GM12878 (cell line): ENCODE data around the gene MYH7. TPM values are rescaled to one million over a fixed set of nuclear protein-coding genes. Genes with fewer than 3 reads are reported as not detected.

ENCODE experiments used
- ATAC-seq: fragments of 200-7000 bp; cut with Tn5 transposase; 3 replicates; pipeline ENCODE4 v1.9.1; 2020; ENCODE audit warnings: mild to moderate bottlenecking, moderate library complexity
- BruUV-seq: library from RNA; stranded (reverse); fragments of 400-500 nt; replicated peaks from 2 replicates; lab custom pipeline; 2021; lab: Mats Ljungman, UMichigan
- CTCF ChIA-PET: fragments of 300-600 bp; sonication (Branson Sonifier 250); formaldehyde crosslinking; extraction: SDS; loops from one replicate; lab custom pipeline; 2021; ENCODE audit warnings: inconsistent platforms; lab: Yijun Ruan, JAX
- POLR2A ChIA-PET: fragments of 350-600 bp; formaldehyde crosslinking; extraction: SDS; loops from one replicate; lab custom pipeline; 2021; ENCODE audit warnings: inconsistent platforms; lab: Charles Lee
- RAD21 ChIA-PET: fragments of 300-600 bp; sonication (Branson Sonifier 250); formaldehyde crosslinking; loops from one replicate; lab custom pipeline; 2023; ENCODE audit warnings: antibody characterized with exemption; ENCODE audit not compliant: unreplicated experiment; lab: Charles Lee
- SMC1A ChIA-PET: fragments of 300-600 bp; sonication (Branson Sonifier 250); formaldehyde crosslinking; loops from one replicate; lab custom pipeline; 2023; ENCODE audit not compliant: unreplicated experiment, uncharacterized antibody; lab: Charles Lee
- DNase-seq: peaks from one replicate; pipeline ENCODE4 v3.0.0-alpha.2; 2011; ENCODE audit warnings: low read depth, low spot score
- FAIRE-seq: peaks from 3 replicates; lab custom pipeline; 2011; peaks lifted over from hg19 to GRCh38; lab: Jason Lieb, UNC
- H2AFZ ChIP-seq: 2 replicates; pipeline ENCODE4 v1.6.0; 2011; ENCODE audit warnings: low read depth, low read length, control low read depth; ENCODE audit not compliant: control insufficient read depth
- H3K27ac ChIP-seq: 2 replicates; pipeline ENCODE4 v1.5.1; 2011; ENCODE audit warnings: control low read depth; ENCODE audit not compliant: control insufficient read depth, insufficient read depth
- H3K27me3 ChIP-seq, 2 experiments: replicated peaks in 1 of 2; 2 replicates each; pipeline versions ENCODE4 v1.6.0 to v1.6.1; 2011; ENCODE audit warnings: low read length in 1 of 2; ENCODE audit not compliant: control insufficient read depth in 2 of 2, insufficient read depth in 2 of 2
- H3K36me3 ChIP-seq, 2 experiments: 2 replicates each; pipeline ENCODE4 v1.5.1; 2011; ENCODE audit warnings: low read length in 1 of 2; ENCODE audit not compliant: control insufficient read depth in 2 of 2, insufficient read depth in 2 of 2
- H3K4me1 ChIP-seq: 2 replicates; pipeline ENCODE4 v1.6.1; 2011; ENCODE audit warnings: mild to moderate bottlenecking, low read length, moderate library complexity, mixed read lengths; ENCODE audit not compliant: control insufficient read depth, insufficient read depth
- H3K4me2 ChIP-seq: 2 replicates; pipeline ENCODE4 v1.6.0; 2011; ENCODE audit warnings: control low read depth; ENCODE audit not compliant: control insufficient read depth, insufficient read depth
- H3K4me3 ChIP-seq: fragments of 200-600 bp; sonication (generic); 2 replicates; pipeline ENCODE4 v1.5.1; 2016
- H3K79me2 ChIP-seq: 2 replicates; pipeline ENCODE4 v1.6.0; 2011; ENCODE audit warnings: low read length; ENCODE audit not compliant: control insufficient read depth, insufficient read depth
- H3K9ac ChIP-seq: 2 replicates; pipeline ENCODE4 v1.8.0; 2011; ENCODE audit warnings: low read length, control low read depth, mixed read lengths; ENCODE audit not compliant: control insufficient read depth, insufficient read depth
- H3K9me3 ChIP-seq: replicated peaks from 3 replicates; pipeline ENCODE4 v1.5.1; 2011; ENCODE audit warnings: mild to moderate bottlenecking, low read length; ENCODE audit not compliant: control insufficient read depth, insufficient read depth
- H4K20me1 ChIP-seq: 2 replicates; pipeline ENCODE4 v1.6.0; 2011; ENCODE audit not compliant: control insufficient read depth, insufficient read depth
- ATF7 ChIP-seq: fragments of 450-650 bp; IDR thresholded peaks from 2 replicates; pipeline ENCODE4 v1.6.1; 2016; ENCODE audit warnings: low read depth, mild to moderate bottlenecking
- EED ChIP-seq: sonication (generic); IDR thresholded peaks from 2 replicates; pipeline ENCODE4 v1.6.1; 2016; ENCODE audit warnings: antibody characterized with exemption, low read depth
- FOXM1 ChIP-seq: IDR thresholded peaks from 2 replicates; pipeline ENCODE4 v1.6.1; 2012; ENCODE audit warnings: low read depth, mild to moderate bottlenecking, inconsistent platforms, low read length, moderate library complexity
- MYB ChIP-seq: fragments of 150-350 bp; IDR thresholded peaks from 2 replicates; pipeline ENCODE4 v1.6.1; 2014; ENCODE audit warnings: mild to moderate bottlenecking, low read depth, low read length, borderline replicate concordance
- RAD21 ChIP-seq: IDR thresholded peaks from 2 replicates; pipeline ENCODE4 v1.6.1; 2011; ENCODE audit warnings: mild to moderate bottlenecking, low read depth, low read length, moderate library complexity; ENCODE audit not compliant: insufficient read depth
- SMC3 ChIP-seq: IDR thresholded peaks from 2 replicates; pipeline ENCODE4 v1.6.1; 2011; ENCODE audit warnings: low read length, improper control_type of control experiment, borderline replicate concordance
- ZSCAN29 ChIP-seq: fragments of 450-650 bp; IDR thresholded peaks from 2 replicates; pipeline ENCODE4 v1.6.1; 2017; ENCODE audit warnings: mild to moderate bottlenecking, moderate library complexity
- WGBS: methylation state at CpG from one replicate; pipeline ENCODE4 v1.1.6; 2016; ENCODE audit warnings: low lambda C conversion rate; ENCODE audit not compliant: insufficient replicate concordance, insufficient coverage; ENCODE audit errors: missing lambda C conversion rate; 5-methylcytosine and 5-hydroxymethylcytosine counted together
- in situ Hi-C: fragments of 300-500 bp; cut with MboI; formaldehyde crosslinking; loops from 9 replicates; pipeline ENCODE4 v1.14.3; 2018; ENCODE audit warnings: mixed read lengths
- intact Hi-C: fragments of 100-400 bp; cut with micrococcal nuclease; formaldehyde crosslinking; loops from one replicate; pipeline ENCODE4 v1.14.2; 2022; ENCODE audit not compliant: unreplicated experiment
- polyA plus RNA-seq, 11 experiments: library from polyadenylated mRNA; depleted of rRNA in 4 of 11; unstranded in 6 of 11; stranded (reverse) in 5 of 11; fragments of >200 nt; fragmentation: Nextera tagmentation in 4 of 11; fragmentation: Illumina TruSeq in 1 of 11; extraction: Ambion mirVana in 4 of 11; extraction: Trizol in 1 of 11; gene quantifications; 1 replicate in 1 of 11; 2 replicates in 10 of 11; pipeline versions ENCODE4 v1.2.1 to v1.2.3, GENCODE V29; 2011 to 2016; ENCODE audit warnings: inconsistent platforms in 2 of 11, missing spikeins in 2 of 11, low read depth in 1 of 11
- total RNA-seq, 4 experiments: library from RNA; depleted of rRNA in 3 of 4; stranded (reverse); fragments of >200 nt in 3 of 4; fragmentation: Illumina TruSeq in 1 of 4; extraction: Trizol in 1 of 4; gene quantifications; 2 replicates each; pipeline versions ENCODE4 v1.2.1 to v1.2.3, GENCODE V29; 2013 to 2021
- TF ChIP-seq, protein P1 (sequence below): IDR thresholded peaks from 2 replicates; pipeline ENCODE4 v1.6.1; 2012; ENCODE audit warnings: low read depth, low read length, improper control_type of control experiment
- TF ChIP-seq, protein P2 (sequence below), 3 experiments: IDR thresholded peaks in 2 of 3; conservative IDR thresholded peaks in 1 of 3; 2 replicates each; pipeline ENCODE4 v1.5.1; 2011; ENCODE audit warnings: low read depth in 3 of 3, low read length in 3 of 3, mild to moderate bottlenecking in 3 of 3, control low read depth in 2 of 3, moderate library complexity in 2 of 3, inconsistent platforms in 1 of 3, mixed read lengths in 1 of 3; ENCODE audit not compliant: control insufficient read depth in 2 of 3, insufficient read depth in 1 of 3; ENCODE audit errors: extremely low read depth in 1 of 3

The MYH7 gene
- total and polyA plus RNA-seq, 10 of the 15 experiments (the other 5 are each of a cell fraction or from before 2014, with no cell fraction given), result 0.04 to 0.10 (median 0.05) TPM; not detected in 4

DNA sequence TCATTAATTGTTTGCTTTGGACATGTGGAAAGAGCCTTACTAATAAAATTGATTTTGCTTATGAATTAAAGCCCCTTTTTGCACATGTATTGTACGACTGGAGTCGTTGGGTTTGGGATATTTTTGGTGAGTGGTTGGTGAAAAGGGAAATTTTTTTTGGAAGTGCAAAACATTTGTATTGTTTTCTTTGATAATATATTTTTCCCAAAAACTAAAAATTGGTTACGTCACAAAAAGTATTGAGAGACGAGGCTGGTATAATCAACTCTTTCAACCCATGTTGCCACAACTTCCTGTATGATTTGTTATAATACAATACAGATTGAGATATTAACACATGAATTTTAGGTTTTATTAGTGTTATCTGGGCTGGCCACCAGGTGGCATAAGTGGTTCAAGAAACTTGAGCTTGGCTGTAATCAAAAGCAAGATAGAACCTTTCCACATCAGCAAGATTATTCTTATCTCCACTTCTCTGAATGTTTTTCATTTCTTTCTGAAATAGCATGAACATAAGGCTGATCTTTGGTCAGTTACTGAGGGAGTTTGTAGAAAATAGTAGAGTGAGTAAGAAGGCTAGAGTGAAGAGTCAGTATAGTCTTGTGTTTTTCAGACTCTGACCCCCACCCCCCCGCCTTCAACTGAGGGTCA, 42.8 kb upstream of the MYH7 start:
- POLR2A ChIA-PET, result interaction anchor here (0.8 to 3.0 kb wide), 3 partner anchors 79 to 85 kb away, joined by 3 to 14 read pairs (median 3); no protein-coding TSS in a partner anchor
- Histone ChIP-seq H3K4me1 (no peaks in the 10 kb centered on the region), H3K4me2 (no peak overlapping the region), H3K9ac (no peak overlapping the region), H3K27me3 (no peaks in the 10 kb centered on the region), H3K27ac (no peak overlapping the region), H3K36me3 (peaks cover 5 to 36% of the 10 kb centered on the region in 2 experiments), H3K9me3 (no peaks in the 10 kb centered on the region), H3K79me2 (no peaks in the 10 kb centered on the region), H4K20me1 (no peaks in the 10 kb centered on the region), H2AFZ (no peak overlapping the region), H3K4me3 (no peak overlapping the region)
- peak; percentile 16 for DNase-seq
- CTCF ChIA-PET, result interaction anchor here (0.6 to 14.1 kb wide), 27 partner anchors 8 to 675 kb away, joined by 3 to 436 read pairs (median 4); partner anchors contain the start of genes THTPA and ZFHX2
- intact Hi-C loops (loop anchor here (1.0 kb wide), 1 partner anchor 84 kb away; no protein-coding TSS in a partner anchor), in situ Hi-C loops (loop anchor here (5.0 kb wide), 1 partner anchor 79 kb away; the partner anchor contains the start of gene THTPA)
- BruUV-seq, result no TSS peak
- 1% methylated on average over 4 of the region's 5 CpGs for WGBS
- peak; percentile 84 for ATAC-seq
- TF ChIP-seq ATF7 (peak; percentile 58; the same call in 1 of the 2 replicates), FOXM1 (peak; percentile 56; the same call in 1 of the 2 replicates), RAD21 (peak; percentile 71), ZSCAN29 (no peak), SMC3 (peak; percentile 81; the same call in 1 of the 2 replicates), EED (no peak), MYB (no peak)
- TF ChIP-seq, protein P1, sequence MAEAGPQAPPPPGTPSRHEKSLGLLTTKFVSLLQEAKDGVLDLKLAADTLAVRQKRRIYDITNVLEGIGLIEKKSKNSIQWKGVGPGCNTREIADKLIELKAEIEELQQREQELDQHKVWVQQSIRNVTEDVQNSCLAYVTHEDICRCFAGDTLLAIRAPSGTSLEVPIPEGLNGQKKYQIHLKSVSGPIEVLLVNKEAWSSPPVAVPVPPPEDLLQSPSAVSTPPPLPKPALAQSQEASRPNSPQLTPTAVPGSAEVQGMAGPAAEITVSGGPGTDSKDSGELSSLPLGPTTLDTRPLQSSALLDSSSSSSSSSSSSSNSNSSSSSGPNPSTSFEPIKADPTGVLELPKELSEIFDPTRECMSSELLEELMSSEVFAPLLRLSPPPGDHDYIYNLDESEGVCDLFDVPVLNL, result no peak
- TF ChIP-seq, protein P2, sequence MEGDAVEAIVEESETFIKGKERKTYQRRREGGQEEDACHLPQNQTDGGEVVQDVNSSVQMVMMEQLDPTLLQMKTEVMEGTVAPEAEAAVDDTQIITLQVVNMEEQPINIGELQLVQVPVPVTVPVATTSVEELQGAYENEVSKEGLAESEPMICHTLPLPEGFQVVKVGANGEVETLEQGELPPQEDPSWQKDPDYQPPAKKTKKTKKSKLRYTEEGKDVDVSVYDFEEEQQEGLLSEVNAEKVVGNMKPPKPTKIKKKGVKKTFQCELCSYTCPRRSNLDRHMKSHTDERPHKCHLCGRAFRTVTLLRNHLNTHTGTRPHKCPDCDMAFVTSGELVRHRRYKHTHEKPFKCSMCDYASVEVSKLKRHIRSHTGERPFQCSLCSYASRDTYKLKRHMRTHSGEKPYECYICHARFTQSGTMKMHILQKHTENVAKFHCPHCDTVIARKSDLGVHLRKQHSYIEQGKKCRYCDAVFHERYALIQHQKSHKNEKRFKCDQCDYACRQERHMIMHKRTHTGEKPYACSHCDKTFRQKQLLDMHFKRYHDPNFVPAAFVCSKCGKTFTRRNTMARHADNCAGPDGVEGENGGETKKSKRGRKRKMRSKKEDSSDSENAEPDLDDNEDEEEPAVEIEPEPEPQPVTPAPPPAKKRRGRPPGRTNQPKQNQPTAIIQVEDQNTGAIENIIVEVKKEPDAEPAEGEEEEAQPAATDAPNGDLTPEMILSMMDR (IDR thresholded peaks at IDR 0.05 in 2 of 3, conservative IDR thresholded peaks at IDR 0.05 in 1 of 3; ENCODE audit: control insufficient read depth in 2 of 3, extremely low read depth in 1 of 3, insufficient read depth in 1 of 3, low read depth in 3 of 3, low read length in 3 of 3), result peak; percentile 56 to 78 (median 66); a peak in 5 of 6 replicates
- FAIRE-seq, result no peak
- RAD21 ChIA-PET, result interaction anchor here (0.8 to 5.8 kb wide), 7 partner anchors 60 to 89 kb away, joined by 3 to 39 read pairs (median 6); no protein-coding TSS in a partner anchor
- SMC1A ChIA-PET, result interaction anchor here (0.6 to 8.9 kb wide), 12 partner anchors 60 to 433 kb away, joined by 3 to 124 read pairs (median 4); no protein-coding TSS in a partner anchor
